ENCODE data around the gene ATP6V0A4.

GRCh38 chr7:138738551-138739335 lies 59.3 kb downstream of the ATP6V0A4 start:
- TF ChIP-seq, protein P1, sequence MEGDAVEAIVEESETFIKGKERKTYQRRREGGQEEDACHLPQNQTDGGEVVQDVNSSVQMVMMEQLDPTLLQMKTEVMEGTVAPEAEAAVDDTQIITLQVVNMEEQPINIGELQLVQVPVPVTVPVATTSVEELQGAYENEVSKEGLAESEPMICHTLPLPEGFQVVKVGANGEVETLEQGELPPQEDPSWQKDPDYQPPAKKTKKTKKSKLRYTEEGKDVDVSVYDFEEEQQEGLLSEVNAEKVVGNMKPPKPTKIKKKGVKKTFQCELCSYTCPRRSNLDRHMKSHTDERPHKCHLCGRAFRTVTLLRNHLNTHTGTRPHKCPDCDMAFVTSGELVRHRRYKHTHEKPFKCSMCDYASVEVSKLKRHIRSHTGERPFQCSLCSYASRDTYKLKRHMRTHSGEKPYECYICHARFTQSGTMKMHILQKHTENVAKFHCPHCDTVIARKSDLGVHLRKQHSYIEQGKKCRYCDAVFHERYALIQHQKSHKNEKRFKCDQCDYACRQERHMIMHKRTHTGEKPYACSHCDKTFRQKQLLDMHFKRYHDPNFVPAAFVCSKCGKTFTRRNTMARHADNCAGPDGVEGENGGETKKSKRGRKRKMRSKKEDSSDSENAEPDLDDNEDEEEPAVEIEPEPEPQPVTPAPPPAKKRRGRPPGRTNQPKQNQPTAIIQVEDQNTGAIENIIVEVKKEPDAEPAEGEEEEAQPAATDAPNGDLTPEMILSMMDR (IDR thresholded peaks at IDR 0.05): peak; percentile 96
- TF ChIP-seq ZFX (IDR thresholded peaks at IDR 0.05; ENCODE audit: borderline replicate concordance): no peak

All from 22Rv1 (cell line).